Stimulated activated CD8-positive, alpha-beta memory T cell treated with anti-CD3 and anti-CD28 coated beads, Interleukin-15, amount 100 ng/mL, for 48 hours (primary cell): Measurements from ENCODE around the gene C16orf46.

Source experiments
- DNase-seq, 2 donors: peaks; one replicate each; pipeline ENCODE4 v3.0.0-alpha.2; 2020; ENCODE audit warnings: low read depth in 2 of 2

C16orf46 gene

DNA sequence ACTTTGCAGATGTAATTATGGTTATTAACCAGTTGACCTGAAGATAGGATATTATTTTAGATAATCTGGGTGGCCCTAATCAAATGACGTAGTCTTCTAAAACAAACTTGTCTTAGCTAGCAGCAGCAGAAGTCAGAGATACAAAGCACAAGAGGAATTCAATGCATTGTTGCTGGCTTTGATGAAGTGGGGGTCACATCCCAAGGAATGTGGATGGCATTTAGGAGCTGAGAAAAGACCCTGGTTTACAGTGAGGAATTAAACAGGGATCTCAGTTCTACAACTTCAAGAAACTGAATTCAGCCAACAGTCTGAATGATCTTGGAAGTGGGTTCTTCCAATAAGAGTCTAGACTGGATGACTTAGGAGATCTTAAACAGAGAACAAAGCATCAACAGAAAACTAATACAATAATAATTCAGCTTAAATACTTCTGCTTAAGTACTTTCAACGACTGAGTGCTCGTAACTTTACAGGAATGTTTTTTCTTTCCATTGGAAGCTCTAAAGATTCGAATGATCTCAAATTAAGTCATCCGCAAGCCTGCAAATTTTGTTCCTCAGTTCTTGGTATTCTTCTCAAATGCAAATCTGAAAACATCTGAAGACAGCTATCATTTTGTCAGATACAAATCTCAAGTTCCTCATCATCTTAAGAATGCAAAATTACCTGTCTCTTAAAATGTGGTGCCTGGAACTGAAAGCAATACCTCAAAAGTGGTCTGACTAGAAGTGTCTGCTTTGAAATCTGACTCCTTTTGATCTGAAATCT lies 3.3 kb downstream of the C16orf46 start:
- DNase-seq = no peak

- no peak for DNase-seq
Measured at GRCh38 chr16:81071805-81072204, 5.2 kb downstream of the C16orf46 start.

DNA sequence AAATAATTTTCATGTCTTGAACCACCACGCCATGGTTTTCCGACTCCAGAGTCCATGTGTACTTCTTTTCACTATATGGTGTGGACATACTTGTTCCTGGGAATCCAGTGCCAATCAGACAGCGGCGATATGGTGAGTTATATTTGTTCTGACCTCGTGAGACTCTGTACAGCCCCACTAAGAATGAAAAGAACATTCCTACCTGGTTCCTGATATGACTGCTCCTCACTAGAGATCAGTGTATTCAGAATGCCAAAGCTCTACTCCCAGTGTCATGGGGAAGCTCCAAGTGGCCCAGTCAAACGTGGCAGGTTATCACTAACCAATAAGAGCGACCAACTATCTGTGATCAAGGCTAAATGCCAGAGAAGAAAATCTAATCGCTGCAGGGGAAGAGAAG lies 6.1 kb downstream of the C16orf46 start:
- DNase-seq = no peak

DNA sequence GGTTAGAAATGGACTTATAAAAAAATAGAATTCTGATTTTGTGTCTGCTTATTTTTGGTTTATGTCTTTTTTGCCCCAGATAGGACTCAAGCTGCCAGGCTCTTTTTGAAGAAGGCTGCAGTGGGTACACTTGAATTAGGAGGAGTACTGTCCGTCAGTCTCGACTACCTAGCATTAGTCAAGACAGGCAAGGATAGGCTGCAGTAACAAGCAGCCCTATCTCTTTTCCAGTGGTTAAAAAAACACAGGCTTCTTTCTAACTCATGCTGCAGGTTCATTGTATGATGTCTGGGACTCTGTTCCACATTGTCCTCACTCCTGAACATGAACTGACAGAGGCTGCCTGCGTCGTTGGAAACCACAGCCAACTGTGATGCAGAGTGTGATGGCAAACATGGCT lies 8.0 kb downstream of the C16orf46 start:
- no peak for DNase-seq

- no peak for DNase-seq
Measured at GRCh38 chr16:81067166-81067565, 9.9 kb downstream of the C16orf46 start.

GRCh38 chr16:81066681-81067080 lies 10.4 kb downstream of the C16orf46 start:
- DNase-seq = no peak

- DNase-seq = no peak
Measured at GRCh38 chr16:81061871-81062608, 15.0 kb downstream of the C16orf46 start.

DNA sequence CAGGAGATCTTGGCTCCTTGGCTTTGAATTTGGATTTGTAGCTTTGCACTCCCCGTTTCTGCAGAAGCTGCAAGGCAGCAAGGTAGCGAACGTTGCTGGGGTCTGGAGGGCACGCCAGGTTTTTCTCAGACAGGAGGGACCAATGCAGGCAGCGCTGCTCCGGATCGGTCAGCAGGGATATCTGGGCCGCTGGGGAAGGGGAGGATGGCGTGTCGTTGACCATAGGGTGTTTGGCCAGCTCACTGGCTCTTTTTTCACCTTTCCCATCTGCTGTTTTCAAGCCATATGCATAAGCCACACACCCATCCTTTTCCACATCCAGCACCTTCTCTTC lies 15.8 kb downstream of the C16orf46 start:
- no peak for DNase-seq

DNA sequence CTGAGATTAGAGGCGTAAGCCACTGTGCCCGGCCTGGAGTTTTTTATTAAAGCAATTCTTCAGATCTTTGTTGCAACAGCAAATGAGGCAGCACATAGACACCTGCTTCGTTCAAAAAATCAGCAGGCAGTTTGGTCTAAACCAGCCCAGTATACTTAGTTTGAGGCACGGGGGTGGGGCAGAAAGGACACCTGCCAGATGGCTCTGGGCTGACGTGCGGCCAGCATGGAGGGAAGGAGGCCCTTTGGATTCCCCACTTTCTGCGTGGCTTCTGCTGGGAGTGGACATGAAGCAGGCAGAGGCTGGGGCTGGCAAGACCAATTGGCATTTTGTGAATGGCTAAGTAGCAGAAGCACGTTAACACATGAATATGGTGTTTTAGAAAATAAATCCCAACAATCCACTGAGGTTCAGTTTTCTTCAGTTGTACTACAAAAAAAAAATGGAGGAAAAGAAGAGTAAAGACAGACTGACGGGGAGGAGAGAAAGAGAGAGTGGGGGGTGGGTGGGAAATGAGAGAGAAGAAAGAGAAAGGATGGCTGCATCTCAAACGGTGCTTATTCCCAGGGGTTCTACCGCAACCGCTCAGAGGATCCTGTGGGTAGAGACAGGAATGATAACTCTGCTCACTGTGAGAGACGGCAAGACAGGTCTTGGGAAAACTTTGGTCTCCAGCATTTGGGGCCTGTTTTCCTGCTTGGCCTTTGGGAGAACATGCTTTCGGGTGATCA lies 16.3 kb downstream of the C16orf46 start:
- DNase-seq = no peak

GRCh38 chr16:81053761-81054160 lies 23.3 kb downstream of the C16orf46 start:
- DNase-seq = no peak

GRCh38 chr16:81042821-81043220 lies 34.2 kb downstream of the C16orf46 start:
- no peak for DNase-seq

- no peak for DNase-seq
Measured at GRCh38 chr16:81041696-81042095, 35.3 kb downstream of the C16orf46 start.

GRCh38 chr16:81040842-81041241 lies 36.2 kb downstream of the C16orf46 start:
- DNase-seq = no peak

DNA sequence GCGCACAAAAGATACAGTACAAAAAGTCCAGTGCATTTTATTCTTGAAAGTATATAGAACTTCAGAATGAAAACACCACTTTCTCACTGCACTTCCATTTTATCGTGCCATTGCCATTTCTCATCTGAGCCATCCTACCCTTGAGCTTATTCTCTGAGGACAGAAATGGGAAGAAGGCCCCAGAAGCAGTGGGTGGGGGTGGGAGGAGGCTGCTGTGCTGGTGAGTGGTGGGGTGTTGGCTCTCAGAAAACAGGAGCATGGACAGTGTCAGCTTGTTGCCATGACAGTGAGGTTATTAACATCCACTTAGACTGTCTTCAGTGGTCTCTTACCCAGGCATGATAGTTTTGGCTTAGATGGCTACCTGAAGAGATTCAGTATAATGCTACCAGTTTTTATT lies 36.9 kb downstream of the C16orf46 start:
- DNase-seq = no peak

DNA sequence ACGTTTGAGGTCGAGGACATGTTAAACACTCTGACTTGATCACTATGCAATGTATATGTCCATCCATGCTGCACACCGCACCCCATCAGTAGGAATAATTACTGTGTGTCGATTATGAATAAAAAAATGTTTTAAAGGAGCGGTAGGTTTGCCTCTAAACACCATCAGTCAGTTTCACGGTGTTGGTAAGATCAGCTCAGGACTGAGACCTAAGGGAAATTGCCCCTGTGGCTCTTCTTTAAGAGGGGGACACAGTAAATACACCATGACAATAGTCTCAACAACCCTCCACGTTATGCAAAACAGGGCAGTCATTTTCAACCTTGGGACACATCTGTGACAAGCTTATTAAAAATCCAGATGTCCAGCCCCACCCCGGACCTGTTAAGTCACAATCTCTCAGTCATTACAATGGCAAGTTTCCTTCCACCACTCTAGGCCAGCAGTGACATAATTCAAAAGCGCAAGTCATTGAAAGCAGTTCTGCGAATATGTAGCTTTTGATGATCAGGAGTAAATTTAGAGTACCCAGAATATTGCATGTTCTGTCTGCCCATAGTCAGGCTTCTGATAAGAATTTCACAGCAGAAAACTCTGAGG lies 40.2 kb downstream of the C16orf46 start:
- no peak for DNase-seq

GRCh38 chr16:81035975-81036750 lies 40.9 kb downstream of the C16orf46 start:
- DNase-seq = peak; percentile 12 to 19

DNA sequence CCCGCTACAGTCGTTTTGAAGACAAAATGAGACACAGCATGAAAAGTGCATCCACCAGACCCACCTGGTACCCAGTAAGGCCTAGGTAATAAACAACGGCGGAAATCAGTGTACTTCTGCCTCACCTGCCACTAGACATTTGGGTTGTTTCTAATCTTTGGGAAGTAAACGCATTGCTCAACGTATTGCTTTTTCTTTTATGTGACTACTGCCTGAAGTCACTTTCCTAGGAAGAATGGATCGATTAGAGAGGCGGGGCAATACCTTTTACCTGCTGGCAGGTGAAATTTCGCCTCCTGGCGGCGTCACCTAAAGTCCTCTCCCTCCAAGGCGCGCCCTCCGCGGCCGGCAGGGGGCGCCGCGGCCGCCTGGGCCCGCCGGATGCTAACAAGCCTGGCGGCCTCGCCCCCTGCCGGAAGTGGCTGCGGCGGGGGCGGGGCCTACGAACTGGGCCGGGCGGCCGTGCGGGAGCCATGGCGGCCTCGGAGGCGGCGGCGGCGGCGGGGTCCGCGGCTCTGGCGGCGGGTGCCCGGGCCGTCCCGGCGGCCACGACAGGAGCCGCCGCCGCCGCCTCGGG lies 41.6 kb downstream of the C16orf46 start, which contains the start of gene ATMIN:
TSS of gene ATMIN (plus strand) at position 445 of the 577 bp plus-strand sequence. CDS start at position 474, 29 bp downstream.
- peak; percentile 77 to 80 for DNase-seq

DNA sequence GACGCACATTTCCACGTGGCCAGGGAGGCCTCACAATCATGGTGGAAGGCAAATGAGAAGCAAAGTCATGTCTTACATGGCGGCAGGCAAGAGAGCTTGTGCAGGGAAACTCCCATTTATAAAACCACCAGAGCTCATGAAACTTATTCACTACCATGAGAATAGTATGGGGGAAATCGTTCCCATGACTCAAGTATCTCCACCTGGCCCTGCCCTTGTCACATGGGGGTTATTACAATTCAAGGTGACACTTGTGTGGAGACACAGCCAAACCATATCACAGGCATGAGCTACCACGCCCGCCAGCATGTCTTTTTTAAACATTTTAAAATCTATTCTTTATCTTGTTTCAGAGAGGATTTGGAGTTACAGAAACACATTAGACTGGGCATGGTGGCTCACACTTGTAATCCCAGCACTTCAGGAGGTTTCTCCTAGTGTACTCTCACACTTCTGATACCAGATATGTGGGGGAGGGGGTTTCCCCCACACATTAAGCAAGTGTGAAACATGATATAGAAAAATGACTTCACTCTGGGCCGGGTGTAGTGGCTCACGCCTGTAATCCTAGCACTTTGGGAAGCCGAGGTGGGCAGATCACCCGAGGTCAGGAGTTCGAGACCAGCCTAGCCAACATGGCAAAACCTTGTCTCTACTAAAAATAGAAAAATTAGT lies 47.0 kb downstream of the C16orf46 start:
- DNase-seq = peak in 1 of 2 donors; percentile 15

DNA sequence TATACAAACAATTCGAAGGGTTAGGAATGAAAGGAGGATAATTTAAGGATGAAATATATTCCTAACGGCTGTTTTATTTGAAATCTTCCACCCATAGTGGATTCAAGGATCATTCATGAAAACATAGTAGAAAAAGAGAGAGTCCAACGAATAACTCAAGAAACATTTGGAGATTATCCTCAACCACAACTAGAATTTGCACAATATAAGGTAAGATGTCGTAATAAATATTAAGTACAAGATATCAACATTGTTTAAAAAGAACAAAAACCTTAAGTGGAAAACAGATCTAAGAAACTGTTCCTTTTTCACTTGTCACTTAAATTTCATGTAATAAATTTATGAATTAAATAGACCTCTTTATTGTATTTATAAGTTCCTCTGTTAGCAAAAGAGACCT lies 50.6 kb downstream of the C16orf46 start:
- DNase-seq = no peak

GRCh38 chr16:81018496-81018895 lies 58.5 kb downstream of the C16orf46 start:
- no peak for DNase-seq
